Immature natural killer cell (primary cell): ENCODE measurements around the gene SLC22A23. TPM values are rescaled to one million over a fixed set of nuclear protein-coding genes. Genes with fewer than 3 reads are reported as not detected.

ENCODE experiments used
- DNase-seq, 3 donors: peaks; one replicate each; pipeline ENCODE4 v3.0.0; 2022; ENCODE audit warnings: mixed read lengths in 1 of 3
- H3K27ac Mint-ChIP-seq, 6 donors: one replicate each; pipeline ENCODE4 v1.8.0; 2020; ENCODE audit warnings: mixed read lengths in 6 of 6, mild to moderate bottlenecking in 5 of 6, inconsistent platforms in 4 of 6, moderate library complexity in 3 of 6
- H3K27me3 Mint-ChIP-seq, 3 donors: one replicate each; pipeline ENCODE4 v1.8.0; 2020 to 2021; ENCODE audit warnings: low read depth in 3 of 3, mild to moderate bottlenecking in 3 of 3, mixed read lengths in 3 of 3, moderate library complexity in 3 of 3, inconsistent platforms in 1 of 3
- H3K36me3 Mint-ChIP-seq, 3 donors: one replicate each; pipeline ENCODE4 v1.8.0; 2020; ENCODE audit warnings: mixed read lengths in 3 of 3, inconsistent platforms in 2 of 3, mild to moderate bottlenecking in 2 of 3
- H3K4me1 Mint-ChIP-seq, 2 donors: one replicate each; pipeline ENCODE4 v1.8.0; 2020; ENCODE audit warnings: inconsistent platforms in 2 of 2, mild to moderate bottlenecking in 2 of 2, mixed read lengths in 2 of 2, moderate library complexity in 1 of 2
- H3K4me3 Mint-ChIP-seq, 5 donors: one replicate each; pipeline ENCODE4 v1.8.0; 2020; ENCODE audit warnings: mild to moderate bottlenecking in 5 of 5, mixed read lengths in 5 of 5, inconsistent platforms in 3 of 5, moderate library complexity in 3 of 5
- H3K9me3 Mint-ChIP-seq, 6 donors: one replicate each; pipeline ENCODE4 v1.8.0; 2020; ENCODE audit warnings: mild to moderate bottlenecking in 6 of 6, mixed read lengths in 6 of 6, inconsistent platforms in 4 of 6, moderate library complexity in 3 of 6
- polyA plus RNA-seq, 3 donors: library from polyadenylated mRNA; unstranded; fragments of 300-500 nt; fragmentation: Illumina TruSeq; gene quantifications; one replicate each; pipeline ENCODE4 v1.2.3, GENCODE V29; 2021

The SLC22A23 gene
- polyA plus RNA-seq, 3 donors from 2014 or later, result 0.14 to 0.21 TPM; not detected in 1

DNA sequence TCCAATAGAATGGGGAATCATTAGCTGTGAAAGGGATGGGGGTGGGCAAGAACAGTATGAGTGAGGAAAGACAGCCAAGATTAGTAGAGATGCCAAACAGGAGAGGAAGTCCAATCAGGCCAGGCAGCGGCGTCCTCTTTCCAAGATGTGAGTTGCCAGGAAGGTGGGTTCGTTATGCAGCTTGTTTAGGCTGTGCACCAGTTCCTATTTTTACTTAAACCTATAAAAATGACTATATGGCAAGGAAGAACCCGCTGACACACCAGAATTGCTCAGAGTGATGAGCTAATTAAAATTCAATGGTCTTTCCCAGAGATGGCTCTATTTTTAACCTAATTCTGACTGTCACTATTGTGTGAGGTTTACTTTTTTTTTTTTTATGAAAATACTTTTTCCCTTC lies 88.2 kb downstream of the SLC22A23 start:
- no peaks in the 10 kb centered on the region for H3K4me1 Mint-ChIP-seq
- no peaks in the 10 kb centered on the region for H3K9me3 Mint-ChIP-seq
- H3K27ac Mint-ChIP-seq, result no peak overlapping the region
- no peak overlapping the region for H3K4me3 Mint-ChIP-seq
- DNase-seq, result no peak
- H3K36me3 Mint-ChIP-seq, result no peaks in the 10 kb centered on the region
- peaks cover 3 to 11% (median 10%) of the 10 kb centered on the region in 3 donors for H3K27me3 Mint-ChIP-seq

DNA sequence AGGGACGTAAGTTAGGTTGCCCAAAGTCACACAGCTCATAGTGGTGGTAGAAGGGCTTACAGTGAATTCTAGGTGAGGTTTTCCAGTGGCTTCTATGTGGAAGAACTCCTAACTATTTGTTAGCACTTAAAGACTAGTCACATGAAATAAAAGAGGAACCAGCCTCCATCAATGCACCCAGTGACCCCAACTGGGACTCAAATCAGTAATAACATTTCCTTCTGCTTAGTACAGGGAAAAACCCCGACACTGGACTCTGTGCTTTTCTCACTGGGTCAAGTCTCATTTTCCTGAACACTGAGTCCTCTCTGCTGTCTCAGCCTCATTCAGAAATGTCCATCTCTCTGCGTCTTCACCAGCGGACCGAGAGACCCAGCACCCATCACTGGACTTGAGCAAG lies 89.2 kb downstream of the SLC22A23 start:
- no peak for DNase-seq
- no peak overlapping the region for H3K27ac Mint-ChIP-seq
- no peaks in the 10 kb centered on the region for H3K9me3 Mint-ChIP-seq
- H3K36me3 Mint-ChIP-seq, result no peaks in the 10 kb centered on the region
- H3K4me3 Mint-ChIP-seq, result no peak overlapping the region
- H3K27me3 Mint-ChIP-seq, result peaks cover 6 to 10% (median 8%) of the 10 kb centered on the region in 3 donors
- H3K4me1 Mint-ChIP-seq, result no peaks in the 10 kb centered on the region

DNA sequence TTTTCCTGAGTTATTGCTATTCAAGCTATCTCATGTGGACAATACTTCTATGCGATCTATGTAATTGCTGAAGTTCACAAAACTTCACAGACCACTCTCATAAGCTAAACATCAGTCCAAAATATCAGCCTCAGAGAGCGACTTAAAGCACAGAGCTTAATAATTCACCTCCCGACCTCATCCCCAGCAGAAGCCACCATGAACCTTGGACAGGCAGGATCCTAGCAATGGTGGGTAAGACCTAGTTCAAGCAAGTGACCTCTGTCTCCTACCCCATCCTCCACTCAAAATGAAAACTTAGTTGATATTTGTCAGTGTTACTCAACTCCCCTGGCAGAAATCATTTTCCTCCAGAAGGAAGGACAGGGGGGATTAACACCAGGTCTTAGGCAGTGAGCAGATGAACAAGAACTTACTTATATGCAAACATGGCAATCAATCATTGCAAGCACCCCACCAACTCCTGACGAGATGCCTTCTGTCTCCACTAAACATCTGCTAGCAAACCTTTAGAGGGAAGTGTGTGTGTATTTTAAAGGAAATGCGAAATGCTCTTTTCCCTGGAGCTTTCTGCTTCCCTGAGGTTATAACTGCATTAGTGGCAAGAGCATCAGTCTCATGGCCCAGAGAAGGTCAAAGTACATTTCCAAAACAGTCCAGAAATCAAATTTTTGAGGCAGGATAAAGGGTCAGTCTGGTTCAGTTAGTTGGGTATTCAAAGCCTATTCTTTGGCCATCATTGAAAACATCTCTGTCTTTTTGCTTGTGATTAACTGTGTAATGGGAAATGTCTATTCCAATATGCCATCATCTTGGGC lies 90.0 kb downstream of the SLC22A23 start:
- Mint-ChIP-seq H3K27ac (no peak overlapping the region), H3K4me1 (no peaks in the 10 kb centered on the region)
- no peak for DNase-seq

DNA sequence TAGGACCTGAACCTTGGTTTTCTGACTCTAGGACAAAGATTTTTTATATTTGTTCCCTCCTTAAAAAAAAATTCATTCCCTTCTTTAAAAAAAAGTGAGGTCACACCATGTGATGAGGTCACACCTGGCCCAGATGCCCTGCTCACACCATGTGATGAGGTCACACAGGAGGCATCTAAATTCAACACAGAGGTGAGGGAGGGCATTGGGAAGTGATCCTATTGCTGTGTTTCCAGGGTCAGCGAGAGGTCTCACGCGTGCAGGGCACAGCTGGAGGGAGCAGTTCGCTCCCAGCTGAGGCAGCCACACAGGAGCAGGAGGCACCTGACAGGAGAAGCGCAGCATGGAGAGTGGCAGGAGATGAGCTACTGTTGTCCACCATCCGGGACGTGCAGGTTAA lies 92.5 kb downstream of the SLC22A23 start:
- no peak overlapping the region for H3K4me3 Mint-ChIP-seq
- no peaks in the 10 kb centered on the region for H3K9me3 Mint-ChIP-seq
- no peak overlapping the region for H3K27ac Mint-ChIP-seq
- no peak for DNase-seq
- H3K36me3 Mint-ChIP-seq, result no peaks in the 10 kb centered on the region
- peaks cover 5 to 13% (median 6%) of the 10 kb centered on the region in 3 donors for H3K27me3 Mint-ChIP-seq
- no peaks in the 10 kb centered on the region for H3K4me1 Mint-ChIP-seq

More for the DNA sequence above, 90.0 kb downstream of the SLC22A23 start:
- Mint-ChIP-seq H3K36me3 (no peaks in the 10 kb centered on the region), H3K4me3 (no peak overlapping the region), H3K9me3 (no peaks in the 10 kb centered on the region), H3K27me3 (peaks cover 4 to 10% (median 8%) of the 10 kb centered on the region in 3 donors)

DNA sequence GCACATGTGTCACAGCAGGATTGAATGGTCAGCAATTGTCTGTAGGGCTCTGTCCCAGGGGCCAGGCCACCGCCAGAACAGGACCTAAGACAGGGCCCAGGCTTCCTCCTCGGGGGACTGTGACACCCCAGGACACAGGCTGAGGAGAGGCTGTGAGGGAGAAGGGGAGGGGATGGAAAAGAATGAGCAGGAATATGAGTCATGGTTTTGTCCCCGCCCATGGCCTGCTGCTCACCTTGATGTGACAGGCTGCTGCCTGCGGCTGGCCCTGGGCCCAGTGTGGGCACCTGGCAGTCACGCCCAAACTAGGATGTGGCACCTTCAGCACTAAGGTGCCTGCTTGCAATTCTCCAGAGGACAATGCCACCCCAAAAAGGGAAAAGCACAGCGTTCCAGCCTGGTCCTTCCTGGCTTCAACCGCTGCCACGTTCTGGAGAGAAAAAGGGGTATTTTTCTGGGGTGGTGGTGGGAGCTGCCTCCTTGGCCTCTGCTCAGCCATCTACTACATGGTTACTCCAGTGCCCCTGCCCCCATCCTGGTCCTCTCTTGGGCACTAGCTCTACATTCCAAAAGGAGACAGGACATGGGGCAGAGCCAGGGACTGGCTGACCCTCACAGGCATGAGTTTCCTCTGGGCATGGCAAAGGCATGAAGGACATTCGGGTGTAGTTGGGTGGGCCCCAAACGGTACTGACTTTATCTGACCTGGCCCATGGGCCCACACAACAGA lies 93.4 kb downstream of the SLC22A23 start:
- Mint-ChIP-seq H3K27me3 (peaks cover 6 to 13% (median 8%) of the 10 kb centered on the region in 3 donors), H3K36me3 (no peaks in the 10 kb centered on the region), H3K4me1 (no peaks in the 10 kb centered on the region), H3K27ac (no peak overlapping the region), H3K9me3 (no peaks in the 10 kb centered on the region), H3K4me3 (no peak overlapping the region)
- DNase-seq, result no peak

DNA sequence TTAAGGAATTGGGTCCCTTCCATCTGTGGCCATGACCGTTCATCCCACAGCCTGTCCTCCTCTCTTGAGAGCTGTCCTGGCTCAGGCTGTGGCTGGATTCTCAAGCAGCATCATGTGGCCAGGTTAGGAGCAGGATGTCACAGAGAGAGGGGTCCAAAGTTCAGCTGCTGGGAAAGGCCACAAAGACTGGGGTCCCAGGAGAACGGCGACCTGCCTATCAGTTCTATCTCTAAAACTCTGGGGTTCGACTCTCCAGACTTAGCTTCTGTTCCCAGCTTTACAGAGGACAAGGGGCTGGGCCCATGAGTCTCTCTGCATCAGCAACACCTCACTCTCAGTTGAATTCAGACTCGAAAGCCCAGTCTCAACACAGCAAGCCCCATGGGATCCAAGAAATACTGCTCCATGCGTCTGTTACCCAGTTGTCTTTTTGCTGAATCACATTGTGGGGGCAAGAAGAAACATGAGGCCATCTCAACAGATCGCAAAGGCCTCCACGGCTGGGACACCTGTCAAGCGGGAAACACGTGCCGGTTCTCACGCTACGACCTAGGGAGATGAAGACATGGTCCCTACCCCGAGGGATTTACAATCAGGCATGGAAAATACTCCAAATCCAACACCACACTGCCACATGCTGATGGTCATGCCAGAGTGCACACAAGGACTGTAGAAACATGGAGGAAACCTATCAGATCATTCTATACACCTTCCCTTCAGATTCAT lies 95.4 kb downstream of the SLC22A23 start:
- Mint-ChIP-seq H3K27ac (no peak overlapping the region), H3K4me1 (peaks cover 3% of the 10 kb centered on the region in 2 donors), H3K9me3 (no peaks in the 10 kb centered on the region), H3K27me3 (peaks cover 7 to 8% (median 8%) of the 10 kb centered on the region in 3 donors), H3K4me3 (no peak overlapping the region), H3K36me3 (no peaks in the 10 kb centered on the region)
- DNase-seq, result no peak

DNA sequence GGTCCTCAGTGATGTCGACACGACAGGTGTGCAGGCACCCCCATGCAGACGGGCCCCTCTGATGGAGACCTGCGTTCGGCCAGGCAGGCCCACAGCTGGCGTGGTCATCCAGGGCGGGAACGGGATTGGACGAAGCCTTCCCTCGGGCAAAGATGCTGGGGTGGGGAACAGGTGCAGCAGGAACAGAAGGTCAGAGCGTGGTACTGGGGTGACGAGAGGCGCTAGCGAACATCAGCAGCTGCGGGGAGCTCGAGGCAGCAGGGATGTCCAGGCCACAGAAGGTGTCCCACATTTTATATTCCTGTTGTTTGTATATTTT lies 96.2 kb downstream of the SLC22A23 start:
- H3K36me3 Mint-ChIP-seq, result no peaks in the 10 kb centered on the region
- no peak overlapping the region for H3K4me3 Mint-ChIP-seq
- peaks cover 9 to 12% (median 10%) of the 10 kb centered on the region in 3 donors for H3K27me3 Mint-ChIP-seq
- H3K9me3 Mint-ChIP-seq, result no peaks in the 10 kb centered on the region
- no peak overlapping the region for H3K27ac Mint-ChIP-seq
- peaks cover 10 to 11% of the 10 kb centered on the region in 2 donors for H3K4me1 Mint-ChIP-seq
- DNase-seq, result no peak

DNA sequence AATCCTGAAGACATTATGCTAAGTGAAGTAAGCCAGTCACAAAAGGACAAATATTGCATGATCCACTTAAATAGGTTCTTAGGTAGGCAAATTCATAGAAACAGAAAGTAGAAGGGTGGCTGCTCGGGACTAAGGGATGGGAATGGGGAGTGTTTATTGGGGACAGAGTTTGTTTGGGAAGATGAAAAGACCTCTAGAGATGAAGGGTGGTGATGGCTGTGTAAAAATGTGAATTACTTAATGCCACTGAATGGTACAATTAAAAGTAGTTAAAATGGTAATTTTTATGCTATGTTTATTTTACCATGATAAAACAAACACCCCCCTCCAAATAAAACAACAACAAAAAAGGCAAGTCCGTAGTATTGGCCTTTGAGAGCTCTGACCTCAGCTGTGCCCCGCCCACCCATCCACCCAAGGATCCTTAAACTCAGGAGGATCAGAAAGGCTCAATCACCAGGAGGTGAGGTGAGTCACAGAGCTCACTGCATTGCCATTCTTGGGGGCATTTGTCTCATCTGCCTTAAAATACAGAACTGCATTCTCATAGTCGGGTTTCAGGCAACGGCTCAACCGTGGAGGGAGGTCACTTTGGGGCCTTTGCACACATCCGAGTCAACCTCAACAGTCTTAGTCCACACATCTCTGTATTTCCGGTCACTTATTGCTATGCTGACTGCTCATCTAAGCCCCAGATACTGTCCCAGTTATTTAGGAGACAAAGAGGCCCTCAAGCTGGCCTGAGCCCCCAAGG lies 96.7 kb downstream of the SLC22A23 start:
- H3K27me3 Mint-ChIP-seq, result peaks cover 9 to 17% (median 11%) of the 10 kb centered on the region in 3 donors
- no peaks in the 10 kb centered on the region for H3K36me3 Mint-ChIP-seq
- no peaks in the 10 kb centered on the region for H3K9me3 Mint-ChIP-seq
- peaks cover 13 to 17% of the 10 kb centered on the region in 2 donors for H3K4me1 Mint-ChIP-seq
- no peak overlapping the region for H3K4me3 Mint-ChIP-seq
- no peak overlapping the region for H3K27ac Mint-ChIP-seq
- DNase-seq, result no peak

DNA sequence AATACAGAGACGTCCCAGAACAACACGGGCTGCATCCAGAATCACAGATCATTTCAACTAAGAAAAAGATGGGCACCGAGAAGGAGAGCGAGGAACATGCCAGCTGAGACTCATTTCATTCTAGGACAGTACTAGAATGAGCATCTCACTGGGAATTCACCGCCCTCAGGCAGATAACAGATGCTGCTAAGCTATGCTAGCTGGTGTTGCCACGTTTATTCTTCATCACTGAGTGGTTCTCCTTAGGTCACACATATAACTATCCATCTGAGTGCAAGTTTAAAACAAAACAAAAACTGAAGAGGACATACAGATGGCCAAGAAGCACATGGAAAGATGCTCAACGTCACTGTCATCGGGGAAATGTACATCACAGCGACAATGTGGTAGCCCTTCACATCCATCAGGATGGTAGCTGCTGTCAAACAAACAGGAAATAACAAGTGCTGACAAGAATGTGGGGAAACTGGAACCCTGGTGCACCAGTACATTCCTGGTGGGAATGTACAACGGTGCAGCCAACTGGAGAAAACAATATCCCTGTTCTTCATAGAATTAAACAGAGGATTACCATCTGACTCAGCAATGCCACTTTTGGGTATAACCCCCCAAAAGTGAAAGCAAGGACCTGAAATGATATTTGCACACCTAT lies 97.6 kb downstream of the SLC22A23 start:
- Mint-ChIP-seq H3K4me3 (no peak overlapping the region), H3K27ac (no peak overlapping the region), H3K27me3 (peaks cover 8 to 19% (median 9%) of the 10 kb centered on the region in 3 donors), H3K4me1 (peaks cover 13 to 18% of the 10 kb centered on the region in 2 donors), H3K9me3 (no peaks in the 10 kb centered on the region), H3K36me3 (no peaks in the 10 kb centered on the region)
- no peak for DNase-seq

DNA sequence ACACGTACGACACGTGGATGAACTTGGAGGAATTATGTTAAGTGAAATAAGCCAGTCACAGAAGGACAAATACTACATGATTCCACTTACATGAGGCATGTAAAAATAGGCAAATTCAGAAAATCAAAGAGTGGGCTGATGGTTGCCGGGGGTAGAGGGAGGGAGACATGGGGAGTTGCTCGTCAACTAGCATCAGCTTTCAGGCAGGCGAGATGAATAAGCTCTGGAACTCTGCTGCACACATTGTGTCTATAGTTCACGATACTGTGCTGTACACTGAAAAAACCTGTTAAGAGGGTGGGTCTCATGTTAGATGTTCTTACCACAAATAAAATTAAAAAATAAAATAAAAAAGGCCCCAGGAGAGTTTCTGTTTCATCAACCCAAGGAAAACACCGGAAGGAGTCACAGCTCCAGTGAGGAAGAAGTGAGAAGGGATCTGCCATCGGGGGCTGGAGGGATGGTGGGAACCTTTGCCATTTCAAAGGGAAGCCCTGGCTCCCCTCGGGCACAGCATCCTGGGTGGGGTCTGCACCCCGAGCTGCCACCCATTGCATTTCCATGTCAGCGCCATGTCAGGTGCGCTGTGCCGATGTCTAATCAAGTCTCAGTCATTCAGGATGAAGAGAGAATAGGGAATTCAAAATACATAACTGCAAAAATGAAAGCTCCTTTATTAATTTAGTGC lies 98.3 kb downstream of the SLC22A23 start:
- no peak overlapping the region for H3K4me3 Mint-ChIP-seq
- H3K27me3 Mint-ChIP-seq, result peaks cover 9 to 21% (median 9%) of the 10 kb centered on the region in 3 donors
- H3K27ac Mint-ChIP-seq, result no peak overlapping the region
- no peaks in the 10 kb centered on the region for H3K9me3 Mint-ChIP-seq
- no peaks in the 10 kb centered on the region for H3K36me3 Mint-ChIP-seq
- no peak for DNase-seq
- H3K4me1 Mint-ChIP-seq, result peaks cover 13 to 18% of the 10 kb centered on the region in 2 donors

DNA sequence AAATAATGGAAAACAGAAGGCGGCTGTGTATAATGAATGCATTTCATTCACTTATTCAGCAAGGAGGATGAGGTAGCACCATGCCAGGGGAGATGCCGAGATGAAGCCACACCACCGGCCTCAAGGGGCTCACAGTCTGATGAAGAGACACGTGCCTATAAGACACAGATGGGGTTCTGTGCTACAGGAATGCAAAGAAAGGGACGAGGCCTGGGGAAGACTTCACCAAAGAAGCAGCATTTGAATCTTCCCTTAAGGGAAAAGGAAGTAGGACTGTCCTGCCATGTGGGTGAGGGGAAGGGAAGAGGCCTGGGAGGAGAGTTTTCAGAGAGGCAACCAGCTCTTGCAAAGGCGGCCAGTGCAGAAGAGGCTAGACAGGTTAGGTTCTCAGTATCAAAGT lies 99.2 kb downstream of the SLC22A23 start:
- H3K27ac Mint-ChIP-seq, result no peak overlapping the region
- H3K27me3 Mint-ChIP-seq, result peaks cover 9 to 18% (median 9%) of the 10 kb centered on the region in 3 donors
- H3K9me3 Mint-ChIP-seq, result no peaks in the 10 kb centered on the region
- no peak overlapping the region for H3K4me3 Mint-ChIP-seq
- no peak for DNase-seq
- H3K36me3 Mint-ChIP-seq, result no peaks in the 10 kb centered on the region
- peaks cover 13 to 18% of the 10 kb centered on the region in 2 donors for H3K4me1 Mint-ChIP-seq

DNA sequence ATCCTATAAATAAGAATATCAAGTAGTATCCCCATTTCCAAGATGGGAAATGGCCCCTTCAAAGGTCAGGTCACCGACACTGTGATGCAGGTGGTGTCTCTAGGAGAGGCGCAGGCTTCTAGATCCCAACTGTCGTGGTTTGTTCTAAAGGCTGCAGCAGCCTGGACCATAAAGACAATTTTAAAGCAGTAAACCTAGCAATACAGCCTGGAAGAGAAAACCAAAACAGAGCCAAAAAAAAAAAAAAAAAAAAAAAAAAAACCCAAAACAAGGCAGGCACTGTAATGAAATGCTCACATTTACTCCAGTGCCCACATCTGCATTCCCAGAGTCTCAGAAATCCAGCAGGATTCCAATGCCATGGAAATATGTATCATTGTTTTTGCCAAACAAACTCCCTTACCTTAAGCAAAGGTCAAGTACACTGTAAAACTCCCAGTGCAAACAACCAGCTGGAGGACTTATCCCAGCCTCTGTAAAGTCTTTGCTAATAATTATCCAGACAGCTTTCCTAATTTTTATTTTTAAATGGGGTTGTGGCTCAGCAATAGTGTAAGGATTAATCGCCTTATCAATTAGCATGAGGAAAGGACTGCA lies 99.9 kb downstream of the SLC22A23 start:
- peaks cover 8 to 18% (median 9%) of the 10 kb centered on the region in 3 donors for H3K27me3 Mint-ChIP-seq
- H3K36me3 Mint-ChIP-seq, result no peaks in the 10 kb centered on the region
- peak overlapping the region; percentile 80 to 90 (median 86) for H3K4me3 Mint-ChIP-seq
- H3K27ac Mint-ChIP-seq, result peak overlapping the region in 4 of 6 donors; percentile 22 to 78 (median 67)
- no peak for DNase-seq
- H3K4me1 Mint-ChIP-seq, result peaks cover 13 to 18% of the 10 kb centered on the region in 2 donors
- no peaks in the 10 kb centered on the region for H3K9me3 Mint-ChIP-seq
